IMR-90 (cell line): ENCODE measurements around the gene GALNT13. TPM values are rescaled to one million over a fixed set of nuclear protein-coding genes. Genes with fewer than 3 reads are reported as not detected.

Experiments
- ATAC-seq: fragments of 200-7000 bp; cut with Tn5 transposase; 2 replicates; pipeline ENCODE4 v1.9.1; 2020; ENCODE audit warnings: low read depth, mild to moderate bottlenecking, moderate library complexity
- BruUV-seq: library from RNA; stranded (reverse); fragments of 400-500 nt; replicated peaks from 2 replicates; lab custom pipeline; 2021; lab: Mats Ljungman, UMichigan
- CTCF ChIA-PET: fragments of 300-600 bp; formaldehyde crosslinking; extraction: SDS; loops from one replicate; lab custom pipeline; 2021; ENCODE audit warnings: antibody characterized with exemption; lab: Yijun Ruan, JAX
- POLR2A ChIA-PET: fragments of 300-600 bp; sonication (Branson Sonifier 250); formaldehyde crosslinking; loops from one replicate; lab custom pipeline; 2022; ENCODE audit warnings: antibody characterized with exemption; ENCODE audit not compliant: unreplicated experiment; lab: Charles Lee
- DNase-seq: peaks from one replicate; pipeline ENCODE4 v3.0.0; 2013
- H2AFZ ChIP-seq: replicated peaks from 2 replicates; pipeline ENCODE3; 2013; ENCODE audit warnings: low read length, mild to moderate bottlenecking; ENCODE audit not compliant: poor library complexity
- H2AK5ac ChIP-seq: 2 replicates; pipeline ENCODE4 v1.6.1; 2013; ENCODE audit warnings: low read depth, low read length, inconsistent platforms
- H2AK9ac ChIP-seq: replicated peaks from 2 replicates; pipeline ENCODE3; 2013; ENCODE audit warnings: mild to moderate bottlenecking, low read depth, low read length, moderate library complexity; ENCODE audit not compliant: poor library complexity
- H2BK120ac ChIP-seq: 2 replicates; pipeline ENCODE4 v1.6.1; 2013; ENCODE audit warnings: low read depth, low read length, inconsistent platforms
- H2BK15ac ChIP-seq: 3 replicates; pipeline ENCODE4 v1.6.1; 2013; ENCODE audit warnings: low read depth, low read length, inconsistent platforms
- H2BK20ac ChIP-seq: 2 replicates; pipeline ENCODE4 v1.6.1; 2013; ENCODE audit warnings: low read depth, mild to moderate bottlenecking, inconsistent platforms, low read length, moderate library complexity
- H2BK5ac ChIP-seq: 2 replicates; pipeline ENCODE4 v1.6.1; 2013; ENCODE audit warnings: mild to moderate bottlenecking, low read depth, low read length, inconsistent platforms; ENCODE audit not compliant: poor library complexity, severe bottlenecking
- H3K14ac ChIP-seq: replicated peaks from 2 replicates; pipeline ENCODE4 v1.6.1; 2013; ENCODE audit warnings: low read depth, low read length, inconsistent platforms
- H3K18ac ChIP-seq: 2 replicates; pipeline ENCODE4 v1.6.1; 2013; ENCODE audit warnings: low read depth, low read length, control low read depth
- H3K23ac ChIP-seq: 2 replicates; pipeline ENCODE4 v1.6.1; 2013; ENCODE audit warnings: low read depth, low read length, inconsistent platforms
- H3K27ac ChIP-seq: 2 replicates; pipeline ENCODE4 v1.5.1; 2013; ENCODE audit warnings: mild to moderate bottlenecking, control low read depth, low read length; ENCODE audit not compliant: insufficient read depth
- H3K27me3 ChIP-seq: 2 replicates; pipeline ENCODE4 v1.6.1; 2013; ENCODE audit warnings: low read length; ENCODE audit not compliant: control insufficient read depth, insufficient read depth
- H3K36me3 ChIP-seq: 2 replicates; pipeline ENCODE4 v1.6.1; 2013; ENCODE audit warnings: low read length, mixed read lengths; ENCODE audit not compliant: control insufficient read depth, insufficient read depth
- H3K4ac ChIP-seq: 2 replicates; pipeline ENCODE4 v1.6.1; 2013; ENCODE audit warnings: low read depth, low read length, inconsistent platforms
- H3K4me1 ChIP-seq: 2 replicates; pipeline ENCODE4 v1.6.1; 2013; ENCODE audit warnings: low read length, mixed read lengths; ENCODE audit not compliant: control insufficient read depth, insufficient read depth
- H3K4me2 ChIP-seq: 2 replicates; pipeline ENCODE4 v1.6.1; 2013; ENCODE audit warnings: low read depth, mild to moderate bottlenecking, control low read depth, low read length, moderate library complexity
- H3K4me3 ChIP-seq: 2 replicates; pipeline ENCODE4 v1.5.1; 2013; ENCODE audit warnings: low read depth, mild to moderate bottlenecking, control low read depth, low read length, moderate library complexity; ENCODE audit not compliant: insufficient read depth
- H3K56ac ChIP-seq: 2 replicates; pipeline ENCODE4 v1.6.1; 2013; ENCODE audit warnings: low read length, inconsistent platforms; ENCODE audit not compliant: insufficient read depth; ENCODE audit errors: extremely low read depth
- H3K79me1 ChIP-seq, 2 experiments: 2 replicates each; pipeline ENCODE4 v1.6.1; 2013; ENCODE audit warnings: low read length in 2 of 2, inconsistent platforms in 1 of 2, low read depth in 1 of 2
- H3K9ac ChIP-seq: 2 replicates; pipeline ENCODE4 v1.6.1; 2013; ENCODE audit warnings: low read depth, low read length, control low read depth
- H3K9me1 ChIP-seq: 2 replicates; pipeline ENCODE4 v1.6.1; 2013; ENCODE audit warnings: low read length, inconsistent platforms; ENCODE audit not compliant: insufficient read depth
- H3K9me3 ChIP-seq: 2 replicates; pipeline ENCODE4 v1.6.1; 2013; ENCODE audit warnings: low read length; ENCODE audit not compliant: control insufficient read depth, insufficient read depth
- H4K20me1 ChIP-seq: 2 replicates; pipeline ENCODE4 v1.6.1; 2013; ENCODE audit warnings: low read length, inconsistent platforms; ENCODE audit not compliant: insufficient read depth
- H4K5ac ChIP-seq: 2 replicates; pipeline ENCODE4 v1.6.1; 2013; ENCODE audit warnings: mild to moderate bottlenecking, low read depth, low read length, control low read depth
- H4K8ac ChIP-seq, 2 experiments: 2 replicates each; pipeline ENCODE4 v1.6.1; 2013; ENCODE audit warnings: low read depth in 2 of 2, low read length in 2 of 2, control low read depth in 1 of 2, inconsistent platforms in 1 of 2
- H4K91ac ChIP-seq: 2 replicates; pipeline ENCODE4 v1.6.1; 2013; ENCODE audit warnings: low read depth, low read length, inconsistent platforms; ENCODE audit not compliant: insufficient read depth
- BHLHE40 ChIP-seq: fragments of 150-350 bp; IDR thresholded peaks from 2 replicates; pipeline ENCODE4 v1.6.1; 2016; ENCODE audit warnings: mild to moderate bottlenecking, low read depth, low read length
- MAFK ChIP-seq: IDR thresholded peaks from 2 replicates; pipeline ENCODE4 v1.6.1; 2012; ENCODE audit warnings: low read depth, low read length, improper control_type of control experiment
- MAZ ChIP-seq: IDR thresholded peaks from 2 replicates; pipeline ENCODE4 v1.6.1; 2012; ENCODE audit warnings: low read depth, mild to moderate bottlenecking, low read length, improper control_type of control experiment, moderate library complexity, borderline replicate concordance
- MXI1 ChIP-seq: IDR thresholded peaks from 2 replicates; pipeline ENCODE4 v1.6.1; 2012; ENCODE audit warnings: low read depth, mild to moderate bottlenecking, low read length, moderate library complexity, borderline replicate concordance
- NFE2L2 ChIP-seq: fragments of 150-350 bp; IDR thresholded peaks from 2 replicates; pipeline ENCODE4 v1.6.1; 2016; ENCODE audit warnings: low read depth, mild to moderate bottlenecking, low read length
- POLR2A ChIP-seq: IDR thresholded peaks from 2 replicates; pipeline ENCODE4 v1.6.1; 2012; ENCODE audit warnings: mild to moderate bottlenecking, low read depth, low read length
- RAD21 ChIP-seq: IDR thresholded peaks from 2 replicates; pipeline ENCODE4 v1.6.1; 2012; ENCODE audit warnings: low read length, improper control_type of control experiment
- RCOR1 ChIP-seq: IDR thresholded peaks from 2 replicates; pipeline ENCODE4 v1.6.1; 2012; ENCODE audit warnings: mild to moderate bottlenecking, low read length, improper control_type of control experiment; ENCODE audit not compliant: insufficient replicate concordance
- RFX5 ChIP-seq: IDR thresholded peaks from 2 replicates; pipeline ENCODE4 v1.8.0; 2012; ENCODE audit warnings: low read depth, mild to moderate bottlenecking, low read length, moderate library complexity
- SMC3 ChIP-seq: fragments of 150-350 bp; IDR thresholded peaks from 2 replicates; pipeline ENCODE4 v1.6.1; 2016; ENCODE audit warnings: low read depth, mild to moderate bottlenecking, antibody characterized with exemption, low read length, moderate library complexity
- USF2 ChIP-seq: fragments of 150-350 bp; IDR thresholded peaks from 2 replicates; pipeline ENCODE4 v1.6.1; 2017; ENCODE audit warnings: mild to moderate bottlenecking, antibody characterized with exemption, low read length, low read depth
- WGBS, 2 experiments: methylation state at CpG; one replicate each; pipeline versions ENCODE4 v1.1.5 to v1.1.7; 2013; ENCODE audit warnings: missing lambda C conversion rate in 2 of 2; ENCODE audit not compliant: insufficient read length in 1 of 2; ENCODE audit errors: extremely low coverage in 2 of 2; 5-methylcytosine and 5-hydroxymethylcytosine counted together
- dilution Hi-C: fragments of 300-500 bp; cut with HindIII; formaldehyde crosslinking; loops from one replicate; pipeline ENCODE4 v1.14.3; 2018; ENCODE audit warnings: low sequenced_read_pairs; ENCODE audit not compliant: unreplicated experiment
- in situ Hi-C: fragments of 300-500 bp; cut with MboI; formaldehyde crosslinking; loops from 3 replicates; pipeline ENCODE4 v1.14.3; 2019; ENCODE audit warnings: low sequenced_read_pairs, inconsistent platforms, mixed read lengths
- intact Hi-C: fragments of 100-400 bp; cut with micrococcal nuclease; formaldehyde crosslinking; loops from 2 replicates; pipeline ENCODE4 v1.10.0; 2022
- polyA plus RNA-seq, 3 experiments: library from polyadenylated mRNA; depleted of rRNA; stranded (reverse); fragments of >200 nt; gene quantifications; 2 replicates each; pipeline ENCODE4 v1.2.3, GENCODE V29; 2012; ENCODE audit warnings: low replicate concordance in 1 of 3
- total RNA-seq: library from RNA; depleted of rRNA; stranded (reverse); fragments of >200 nt; gene quantifications from 2 replicates; pipeline ENCODE4 v1.2.3, GENCODE V29; 2012

The GALNT13 gene
- total and polyA plus RNA-seq, 2 of the 4 experiments (the other 2 are of a cell fraction): 0.03 TPM; not detected in 1

- 0 out of 2 replicates have a peak, but pooled peaks cover 6% of the 10 kb centered on the region for H3K9me3 ChIP-seq
- intact Hi-C loops: no loop called here
- no peak overlapping the region for H3K56ac ChIP-seq
- no peak overlapping the region for H3K4me3 ChIP-seq
- ATAC-seq (no peak), DNase-seq (no peak)
- no peak overlapping the region for H3K9ac ChIP-seq
- H2BK5ac ChIP-seq: no peak overlapping the region
- no peak overlapping the region for H3K18ac ChIP-seq
- no peak overlapping the region for H3K27ac ChIP-seq
- no peak overlapping the region for H4K8ac ChIP-seq
- H3K27me3 ChIP-seq: no peaks in the 10 kb centered on the region
- H3K4me1 ChIP-seq: no peaks in the 10 kb centered on the region
- dilution Hi-C loops: no loop called here
- H3K79me1 ChIP-seq: no peaks in the 10 kb centered on the region
- H4K5ac ChIP-seq: no peak overlapping the region
- no peak overlapping the region for H3K4me2 ChIP-seq
- H4K20me1 ChIP-seq: no peaks in the 10 kb centered on the region
- no peak overlapping the region for H2BK20ac ChIP-seq
- H2BK120ac ChIP-seq: no peak overlapping the region
- no peak overlapping the region for H3K14ac ChIP-seq
- ChIA-PET POLR2A (no interaction called here), CTCF (no interaction called here)
- no peak overlapping the region for H4K91ac ChIP-seq
- no peak for TF ChIP-seq MXI1
- no peak for TF ChIP-seq POLR2A
- no peak for TF ChIP-seq BHLHE40
- TF ChIP-seq SMC3: no peak
- TF ChIP-seq MAFK: no peak
- no peak for TF ChIP-seq RAD21
- TF ChIP-seq MAZ: no peak
- no peak for TF ChIP-seq RFX5
- TF ChIP-seq RCOR1: no peak
- TF ChIP-seq USF2: no peak
- TF ChIP-seq NFE2L2: no peak
- H2AK5ac ChIP-seq: no peak overlapping the region
- in situ Hi-C loops: no loop called here
- no peak overlapping the region for H2AK9ac ChIP-seq
- WGBS, 2 experiments: no CpG with 5 or more reads among the region's 1 CpG
- no peaks in the 10 kb centered on the region for H3K36me3 ChIP-seq
- no peak overlapping the region for H2AFZ ChIP-seq
- no peak overlapping the region for H3K4ac ChIP-seq
- no peaks in the 10 kb centered on the region for H3K9me1 ChIP-seq
- H3K23ac ChIP-seq: no peak overlapping the region
- BruUV-seq: no TSS peak
- H2BK15ac ChIP-seq: no peak overlapping the region
These were observed 460.1 kb downstream of the GALNT13 start for GRCh38 chr2:154331784-154332183.
